ENCODE data around the gene RAB18.
"Not testable (repeated sequence)": the region's sequence is repeated elsewhere in the genome, so short reads cannot be mapped to it uniquely, and the experiment has no call there.

Gene RAB18

GRCh38 chr10:27464993-27465392 lies 39.1 kb upstream of the RAB18 start:
- no peak overlapping the region for H3K4me3 ChIP-seq (ENCODE audit: low read depth, low read length)
- DNase-seq (ENCODE audit: low read depth) = no peak
- TF ChIP-seq CTCF (IDR thresholded peaks at IDR 0.05; ENCODE audit: control insufficient read depth, extremely low read depth, insufficient read depth) = no peak

- not testable (repeated sequence) for DNase-seq (ENCODE audit: low read depth); H3K4me3 ChIP-seq (ENCODE audit: low read depth, low read length)
Observed at GRCh38 chr10:27465596-27465995, 38.5 kb upstream of the RAB18 start.

DNA sequence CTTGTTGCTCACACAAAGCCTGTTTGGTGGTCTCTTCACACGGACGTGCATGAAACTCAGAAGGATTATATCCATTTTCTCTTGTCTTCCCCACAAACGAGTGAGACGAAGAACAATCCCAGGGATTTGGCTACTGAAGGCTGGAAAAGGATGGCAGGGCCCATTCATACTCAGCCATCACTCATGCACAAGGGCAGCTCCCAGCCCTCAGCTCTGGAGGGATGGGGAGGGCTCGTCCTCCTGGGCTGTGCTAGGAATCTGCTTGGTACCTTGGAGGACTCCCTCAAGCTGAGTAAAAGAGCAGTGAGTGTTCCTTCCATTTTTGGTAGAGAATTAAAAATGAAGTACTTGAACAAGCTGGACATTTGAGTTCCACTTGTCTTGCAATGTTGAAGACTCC lies 33.2 kb upstream of the RAB18 start:
- H3K4me3 ChIP-seq (ENCODE audit: low read depth, low read length) = no peak overlapping the region
- TF ChIP-seq CTCF (IDR thresholded peaks at IDR 0.05; ENCODE audit: control insufficient read depth, extremely low read depth, insufficient read depth) = no peak
- DNase-seq (ENCODE audit: low read depth) = no peak

GRCh38 chr10:27474741-27475140 lies 29.4 kb upstream of the RAB18 start:
- TF ChIP-seq CTCF (IDR thresholded peaks at IDR 0.05; ENCODE audit: control insufficient read depth, extremely low read depth, insufficient read depth) = no peak
- DNase-seq (ENCODE audit: low read depth) = no peak
- no peak overlapping the region for H3K4me3 ChIP-seq (ENCODE audit: low read depth, low read length)

DNA sequence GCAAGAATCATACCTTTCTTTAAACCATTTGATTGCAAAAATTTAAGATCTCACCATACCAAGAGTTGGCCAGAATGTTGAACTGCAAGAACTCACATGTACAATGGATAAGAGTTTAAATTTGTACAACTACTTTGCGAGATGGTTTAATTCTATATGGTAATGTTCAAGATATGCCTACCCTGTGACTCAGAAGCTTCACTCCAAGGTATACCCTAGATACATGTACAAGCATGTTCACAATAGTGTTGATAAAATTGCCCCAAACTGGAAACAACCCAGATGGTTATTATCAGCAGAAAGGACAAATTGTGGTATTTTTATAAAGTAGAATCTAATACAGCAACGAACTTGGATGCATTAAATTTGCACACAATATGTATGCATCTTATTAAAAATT lies 25.1 kb upstream of the RAB18 start:
- H3K4me3 ChIP-seq (ENCODE audit: low read depth, low read length) = no peak overlapping the region

GRCh38 chr10:27481486-27481885 lies 22.6 kb upstream of the RAB18 start:
- no peak for DNase-seq (ENCODE audit: low read depth)
- TF ChIP-seq CTCF (IDR thresholded peaks at IDR 0.05; ENCODE audit: control insufficient read depth, extremely low read depth, insufficient read depth) = no peak
- no peak overlapping the region for H3K4me3 ChIP-seq (ENCODE audit: low read depth, low read length)

More for the DNA sequence above, 25.1 kb upstream of the RAB18 start:
- no peak for TF ChIP-seq CTCF (IDR thresholded peaks at IDR 0.05; ENCODE audit: control insufficient read depth, extremely low read depth, insufficient read depth)
- DNase-seq (ENCODE audit: low read depth) = no peak

GRCh38 chr10:27482984-27483956 lies 20.8 kb upstream of the RAB18 start:
- 0 out of 2 replicates have a peak overlapping the region, but pooled peaks have one; percentile 9 for H3K4me3 ChIP-seq (ENCODE audit: low read depth, low read length)
- no peak for TF ChIP-seq CTCF (IDR thresholded peaks at IDR 0.05; ENCODE audit: control insufficient read depth, extremely low read depth, insufficient read depth)
- no peak for DNase-seq (ENCODE audit: low read depth)

Data from LNCaP clone FGC (cell line).